Heart left ventricle (tissue), 13 donors: Measurements from ENCODE around the gene ATXN2.

Experiments used
- POLR2A ChIP-seq, 2 donors: fragments of 450-650 bp; IDR thresholded peaks; one replicate each; pipeline ENCODE4 v1.6.1; 2017; ENCODE audit warnings: antibody characterized with exemption in 2 of 2, mild to moderate bottlenecking in 2 of 2, moderate library complexity in 2 of 2
- TF ChIP-seq, protein P1 (sequence below), 12 donors: fragments of 200-600 bp; sonication (generic) in 4 of 12; IDR thresholded peaks; one replicate each; pipeline versions ENCODE4 v1.5.0 to v1.8.0; 2018 to 2022; ENCODE audit warnings: antibody characterized with exemption in 12 of 12, mild to moderate bottlenecking in 5 of 12
- donor health status: ischemic (EF 13 %, LVEDD 7.1; RV severe dilation, severe dysfunction).
- donor health status: DM: no; HTN: yes; CAD: no.
- donor health status: DM: no; HTN: no; CAD: no.
- donor health status: ischemic (EF 25% LVEDD 6.9; RV normal size, moderate dysfunction).
- donor health status: ischemic (EF 25% LVEDD 5.7; RV mildly dilated, moderate dysfunction).
- donor health status: ischemic (EF 35%, LVEDD 5.7; RV mildly dilated, moderate dysfunction).
- donor health status: nonischemic (EF 11% LVEDD 7.7; RV severe dilation, severe dysfunction).
- donor health status: DM: yes; HTN: yes; CAD: no.
- donor health status: PGD.
- donor health status: ischemic (EF 29% LVEDD 5.4; RV normal size, mild dysfunction).
- donor health status: nonischemic (EF 23%, LVEDD 6.1; RV moderate dilation, normal function).

DNA sequence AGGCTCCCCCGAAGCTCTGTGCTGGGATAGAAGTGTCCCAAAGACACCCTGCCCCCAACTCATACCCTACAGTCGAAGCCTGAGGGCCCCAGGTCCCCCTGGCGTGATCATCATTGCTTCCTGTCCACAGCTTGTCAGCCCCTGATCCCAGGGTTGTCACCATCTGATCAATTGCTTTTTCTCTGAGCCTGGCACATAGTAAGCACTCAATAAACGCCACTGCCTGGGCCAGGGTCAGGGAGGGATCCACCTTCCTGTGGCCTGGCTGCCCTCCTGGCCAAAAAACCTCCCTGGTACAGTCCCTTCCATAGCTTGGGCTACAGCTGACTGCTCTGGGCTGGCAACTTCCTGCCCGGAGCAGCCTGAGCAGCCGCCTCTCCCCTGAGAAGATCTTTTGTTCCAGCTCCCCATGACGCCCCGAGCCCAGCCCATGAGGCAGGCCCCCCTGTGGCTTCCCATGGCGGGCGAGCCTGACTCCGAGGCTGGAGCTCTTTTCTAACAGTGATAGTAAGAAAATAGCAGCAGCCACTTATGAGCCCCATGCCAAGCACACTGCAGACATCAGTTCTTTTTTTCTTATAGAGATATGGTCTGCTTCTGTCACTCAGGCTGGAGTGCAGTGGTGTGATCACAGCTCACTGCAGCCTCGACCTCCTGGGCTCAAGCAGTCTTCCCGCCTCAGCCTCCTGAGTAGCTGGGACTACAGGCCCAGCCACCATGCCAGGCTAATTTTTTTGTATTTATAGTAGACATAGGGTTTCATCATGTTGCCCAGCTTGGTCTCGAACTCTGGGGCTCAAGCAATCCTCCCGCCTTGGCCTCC, 186.9 kb downstream of the ATXN2 start:
- TF ChIP-seq, protein P1, sequence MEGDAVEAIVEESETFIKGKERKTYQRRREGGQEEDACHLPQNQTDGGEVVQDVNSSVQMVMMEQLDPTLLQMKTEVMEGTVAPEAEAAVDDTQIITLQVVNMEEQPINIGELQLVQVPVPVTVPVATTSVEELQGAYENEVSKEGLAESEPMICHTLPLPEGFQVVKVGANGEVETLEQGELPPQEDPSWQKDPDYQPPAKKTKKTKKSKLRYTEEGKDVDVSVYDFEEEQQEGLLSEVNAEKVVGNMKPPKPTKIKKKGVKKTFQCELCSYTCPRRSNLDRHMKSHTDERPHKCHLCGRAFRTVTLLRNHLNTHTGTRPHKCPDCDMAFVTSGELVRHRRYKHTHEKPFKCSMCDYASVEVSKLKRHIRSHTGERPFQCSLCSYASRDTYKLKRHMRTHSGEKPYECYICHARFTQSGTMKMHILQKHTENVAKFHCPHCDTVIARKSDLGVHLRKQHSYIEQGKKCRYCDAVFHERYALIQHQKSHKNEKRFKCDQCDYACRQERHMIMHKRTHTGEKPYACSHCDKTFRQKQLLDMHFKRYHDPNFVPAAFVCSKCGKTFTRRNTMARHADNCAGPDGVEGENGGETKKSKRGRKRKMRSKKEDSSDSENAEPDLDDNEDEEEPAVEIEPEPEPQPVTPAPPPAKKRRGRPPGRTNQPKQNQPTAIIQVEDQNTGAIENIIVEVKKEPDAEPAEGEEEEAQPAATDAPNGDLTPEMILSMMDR (IDR thresholded peaks at IDR 0.05), result no peak
- no peak for TF ChIP-seq POLR2A (IDR thresholded peaks at IDR 0.05)
